GM13976 (cell line): Measurements from ENCODE around the gene ARL4D.

Experiments used
- DNase-seq: peaks from one replicate; pipeline ENCODE4 v3.0.0; 2012; ENCODE audit warnings: low spot score
- in situ Hi-C: fragments of 300-500 bp; cut with MboI; formaldehyde crosslinking; loops from one replicate; pipeline ENCODE4 v1.12.0; 2022; ENCODE audit warnings: low sequenced_read_pairs, mixed read lengths, inconsistent platforms; ENCODE audit not compliant: unreplicated experiment
- TF ChIP-seq, protein P1 (sequence below): IDR thresholded peaks from 2 replicates; pipeline ENCODE4 v1.5.1; 2012; ENCODE audit warnings: borderline replicate concordance, mild to moderate bottlenecking; ENCODE audit not compliant: insufficient read depth; ENCODE audit errors: extremely low read depth, missing control alignments, control extremely low read depth

The ARL4D gene

GRCh38 chr17:43431714-43432523 lies 33.1 kb downstream of the ARL4D start:
- DNase-seq: no peak
- TF ChIP-seq, protein P1, sequence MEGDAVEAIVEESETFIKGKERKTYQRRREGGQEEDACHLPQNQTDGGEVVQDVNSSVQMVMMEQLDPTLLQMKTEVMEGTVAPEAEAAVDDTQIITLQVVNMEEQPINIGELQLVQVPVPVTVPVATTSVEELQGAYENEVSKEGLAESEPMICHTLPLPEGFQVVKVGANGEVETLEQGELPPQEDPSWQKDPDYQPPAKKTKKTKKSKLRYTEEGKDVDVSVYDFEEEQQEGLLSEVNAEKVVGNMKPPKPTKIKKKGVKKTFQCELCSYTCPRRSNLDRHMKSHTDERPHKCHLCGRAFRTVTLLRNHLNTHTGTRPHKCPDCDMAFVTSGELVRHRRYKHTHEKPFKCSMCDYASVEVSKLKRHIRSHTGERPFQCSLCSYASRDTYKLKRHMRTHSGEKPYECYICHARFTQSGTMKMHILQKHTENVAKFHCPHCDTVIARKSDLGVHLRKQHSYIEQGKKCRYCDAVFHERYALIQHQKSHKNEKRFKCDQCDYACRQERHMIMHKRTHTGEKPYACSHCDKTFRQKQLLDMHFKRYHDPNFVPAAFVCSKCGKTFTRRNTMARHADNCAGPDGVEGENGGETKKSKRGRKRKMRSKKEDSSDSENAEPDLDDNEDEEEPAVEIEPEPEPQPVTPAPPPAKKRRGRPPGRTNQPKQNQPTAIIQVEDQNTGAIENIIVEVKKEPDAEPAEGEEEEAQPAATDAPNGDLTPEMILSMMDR: no peak
- in situ Hi-C loops: no loop called here

DNA sequence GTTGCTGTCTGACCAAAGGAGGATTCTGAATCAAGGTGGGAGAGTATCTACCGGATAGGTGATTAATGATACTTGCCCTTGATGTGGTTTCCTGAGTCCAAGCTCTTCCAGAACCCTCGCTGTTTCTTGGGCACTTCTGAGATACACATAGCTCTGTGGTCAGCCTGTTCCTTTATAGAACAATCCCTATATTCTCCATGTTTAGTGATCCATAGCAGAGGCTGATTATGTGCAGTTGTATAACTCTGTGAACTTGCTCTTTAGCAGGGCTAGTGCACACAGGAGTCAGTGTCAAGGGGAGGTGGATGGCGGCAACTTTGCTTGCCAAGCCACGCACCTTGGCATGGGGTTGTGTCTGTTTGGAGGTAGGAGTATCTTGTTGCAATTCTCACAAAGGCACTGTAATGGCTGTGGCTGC lies 36.1 kb downstream of the ARL4D start:
- TF ChIP-seq, protein P1: no peak
- DNase-seq: no peak
- in situ Hi-C loops: no loop called here

DNA sequence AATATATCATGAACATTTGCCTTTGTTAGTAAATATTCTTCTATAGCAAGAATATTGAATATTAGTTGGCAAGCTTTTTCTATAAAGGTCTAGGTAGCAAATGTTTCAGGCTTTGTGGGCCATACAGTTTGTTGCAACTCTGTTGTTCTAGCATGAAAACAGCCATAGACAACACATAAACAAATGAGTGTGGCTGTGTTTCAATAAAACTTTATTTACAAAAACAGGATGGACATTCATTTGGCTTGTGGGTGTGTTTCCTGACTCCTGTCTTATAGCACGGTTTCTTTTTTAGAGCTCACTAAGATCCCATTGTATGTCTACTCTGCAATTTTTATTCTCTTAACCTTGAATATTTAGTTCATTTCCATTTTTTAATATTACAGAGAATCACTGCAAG lies 39.0 kb downstream of the ARL4D start:
- no peak for DNase-seq
- in situ Hi-C loops: no loop called here
- TF ChIP-seq, protein P1: no peak

GRCh38 chr17:43438626-43439025 lies 39.8 kb downstream of the ARL4D start:
- in situ Hi-C loops: no loop called here
- no peak for DNase-seq
- TF ChIP-seq, protein P1: no peak

- in situ Hi-C loops: no loop called here
- TF ChIP-seq, protein P1: no peak
These were observed 40.2 kb downstream of the ARL4D start for GRCh38 chr17:43439041-43439440.

DNA sequence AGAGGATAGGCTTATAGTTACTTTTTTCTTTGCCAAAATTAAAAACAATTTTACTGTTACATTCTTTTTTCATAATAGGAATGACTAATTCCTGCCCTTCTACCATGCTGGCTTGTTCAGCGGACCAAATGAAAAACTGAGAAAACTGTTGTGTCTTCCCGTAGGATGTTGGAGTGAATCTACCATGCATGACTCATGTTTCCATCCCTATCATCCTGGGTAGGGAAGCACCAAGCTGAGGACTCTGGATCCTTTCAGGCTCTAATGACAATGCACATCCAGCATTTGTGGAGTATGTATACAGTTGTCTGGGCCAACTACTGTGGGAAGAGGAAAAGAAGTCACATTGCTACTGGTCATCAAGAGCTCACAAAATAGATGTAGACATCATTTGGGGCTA lies 43.9 kb downstream of the ARL4D start:
- in situ Hi-C loops: no loop called here
- no peak for DNase-seq

More at GRCh38 chr17:43439041-43439440, 40.2 kb downstream of the ARL4D start:
- no peak for DNase-seq

More for the DNA sequence above, 43.9 kb downstream of the ARL4D start:
- TF ChIP-seq, protein P1: no peak
